Measurements from ENCODE around the gene TSPAN4. TPM values are rescaled to one million over a fixed set of nuclear protein-coding genes. Genes with fewer than 3 reads are reported as not detected.
A peak's percentile ranks its signal among the peaks of the same experiment; 100 is the strongest.

Gene TSPAN4
- total and polyA plus RNA-seq, 2 donors (not counting 1 experiment from before 2014, with no cell fraction given) = 2.9 to 7.4 TPM

DNA sequence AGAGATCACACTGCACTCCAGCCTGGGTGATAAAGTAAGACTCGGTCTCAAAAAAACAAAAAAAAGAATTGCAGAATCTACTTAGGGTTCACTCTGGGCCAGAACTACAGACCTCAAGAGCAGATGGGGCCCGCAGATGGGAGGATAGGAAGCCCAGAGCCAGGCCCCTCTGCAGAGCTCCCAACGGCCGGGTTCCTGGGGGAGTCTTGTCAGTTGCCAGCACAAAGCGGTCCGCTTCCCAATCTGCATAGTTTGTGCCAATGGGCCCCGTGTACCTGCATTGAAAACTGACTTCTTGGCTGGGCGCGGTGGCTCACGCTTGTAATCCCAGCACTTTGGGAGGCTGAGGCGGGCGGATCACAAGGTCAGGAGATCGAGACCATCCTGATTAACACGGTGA, 69.6 kb downstream of the TSPAN4 start:
- H2AFZ ChIP-seq (ENCODE audit: insufficient read depth, low read depth, low read length, poor library complexity, severe bottlenecking) = no peak overlapping the region
- no peak overlapping the region for H3K4me2 ChIP-seq (replicated peaks; ENCODE audit: low read depth, low read length, poor library complexity, severe bottlenecking)
- peak overlapping the region; percentile 92 for H3K4me3 Mint-ChIP-seq
- TF ChIP-seq CTCF (IDR thresholded peaks at IDR 0.05) (no peak), EZH2 (IDR thresholded peaks at IDR 0.05; ENCODE audit: borderline replicate concordance, insufficient read depth, low read depth, low read length, poor library complexity, severe bottlenecking) (no peak)
- H3K79me2 ChIP-seq (ENCODE audit: control insufficient read depth, insufficient read depth, low read length) = peaks cover 22% of the 10 kb centered on the region
- H3K9ac ChIP-seq (ENCODE audit: low read length) = no peak overlapping the region
- peaks cover 10% of the 10 kb centered on the region for H4K20me1 ChIP-seq (ENCODE audit: control insufficient read depth, insufficient read depth, low read length, poor library complexity, severe bottlenecking)
- H3K27ac Mint-ChIP-seq = no peak overlapping the region
- H3K27ac ChIP-seq (ENCODE audit: low read length in 2 of 2) = no peak overlapping the region
- intact Hi-C loops (cut with micrococcal nuclease) = no loop called here
- H3K4me1 Mint-ChIP-seq = peaks cover 25% of the 10 kb centered on the region
- CTCF ChIA-PET = no interaction called here
- WGBS (ENCODE audit: insufficient coverage) = 98% methylated on average over 11 of the region's 14 CpGs
- no peaks in the 10 kb centered on the region for H3K9me3 Mint-ChIP-seq (ENCODE audit: insufficient read depth)
- POLR2A ChIA-PET = interaction anchor here (2.7 kb wide), 1 partner anchor 13 kb away, joined by 15 read pairs; the partner anchor contains the start of gene AP2A2
- H3K4me1 ChIP-seq (ENCODE audit: control insufficient read depth in 2 of 2, insufficient read depth in 2 of 2, low read length in 2 of 2) = peaks cover 3 to 23% of the 10 kb centered on the region in 2 donors
- no peaks in the 10 kb centered on the region for H3K27me3 Mint-ChIP-seq
- H3K36me3 ChIP-seq (replicated peaks in 1 of 2; ENCODE audit: control extremely low read depth in 1 of 2, control insufficient read depth in 1 of 2, extremely low read depth in 1 of 2, insufficient read depth in 2 of 2, low read length in 1 of 2) = no peaks in the 10 kb centered on the region
- H3K4me3 ChIP-seq (ENCODE audit: control extremely low read depth in 1 of 5, extremely low read depth in 1 of 5, insufficient read depth in 1 of 5, low read depth in 2 of 5, low read length in 4 of 5) = no peak overlapping the region
- no peaks in the 10 kb centered on the region for H3K27me3 ChIP-seq (replicated peaks in 1 of 4; ENCODE audit: control extremely low read depth in 1 of 4, control insufficient read depth in 3 of 4, insufficient read depth in 4 of 4, low read length in 3 of 4)
- DNase-seq = no peak
- no peak for ATAC-seq (ENCODE audit: low read depth)
- no peaks in the 10 kb centered on the region for H3K9me3 ChIP-seq (ENCODE audit: control extremely low read depth in 1 of 3, control insufficient read depth in 2 of 3, insufficient read depth in 1 of 3, low read length in 2 of 3)

DNA sequence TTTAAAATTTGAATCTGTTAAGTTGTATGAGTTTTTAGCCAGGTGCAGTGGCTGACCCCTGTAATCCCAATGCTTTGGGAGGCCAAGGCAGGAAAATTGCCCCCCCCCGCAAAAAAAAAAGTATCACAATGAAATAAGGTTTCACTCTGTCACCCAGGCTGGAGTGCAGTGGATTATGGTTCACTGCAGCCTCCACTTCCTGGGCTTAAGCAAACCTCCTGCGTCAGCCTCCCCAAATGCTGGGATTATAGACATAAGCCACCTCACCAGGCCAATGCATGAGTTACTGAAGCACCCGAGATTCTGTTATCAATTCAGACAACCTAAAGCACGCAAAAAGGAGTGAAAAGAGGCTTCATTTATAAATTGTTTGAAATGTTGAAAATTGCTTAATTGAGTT, 70.4 kb downstream of the TSPAN4 start:
- H3K4me3 Mint-ChIP-seq = no peak overlapping the region
- H4K20me1 ChIP-seq (ENCODE audit: control insufficient read depth, insufficient read depth, low read length, poor library complexity, severe bottlenecking) = peaks cover 3% of the 10 kb centered on the region
- 100% methylated on average over 2 of the region's 4 CpGs for WGBS (ENCODE audit: insufficient coverage)
- peaks cover 20% of the 10 kb centered on the region for H3K79me2 ChIP-seq (ENCODE audit: control insufficient read depth, insufficient read depth, low read length)
- no peak overlapping the region for H3K27ac ChIP-seq (ENCODE audit: low read length in 2 of 2)
- peaks cover 3 to 20% of the 10 kb centered on the region in 2 donors for H3K4me1 ChIP-seq (ENCODE audit: control insufficient read depth in 2 of 2, insufficient read depth in 2 of 2, low read length in 2 of 2)
- ATAC-seq (ENCODE audit: low read depth) (no peak), DNase-seq (no peak)
- no peak overlapping the region for H3K4me2 ChIP-seq (replicated peaks; ENCODE audit: low read depth, low read length, poor library complexity, severe bottlenecking)
- peaks cover 21% of the 10 kb centered on the region for H3K4me1 Mint-ChIP-seq
- no peak for TF ChIP-seq EZH2 (IDR thresholded peaks at IDR 0.05; ENCODE audit: borderline replicate concordance, insufficient read depth, low read depth, low read length, poor library complexity, severe bottlenecking)
- no peak for TF ChIP-seq CTCF (IDR thresholded peaks at IDR 0.05)
- no peak overlapping the region for H3K27ac Mint-ChIP-seq
- intact Hi-C loops (cut with micrococcal nuclease) = no loop called here
- no peak overlapping the region for H3K9ac ChIP-seq (ENCODE audit: low read length)
- no peaks in the 10 kb centered on the region for H3K36me3 ChIP-seq (replicated peaks in 1 of 2; ENCODE audit: control extremely low read depth in 1 of 2, control insufficient read depth in 1 of 2, extremely low read depth in 1 of 2, insufficient read depth in 2 of 2, low read length in 1 of 2)
- H2AFZ ChIP-seq (ENCODE audit: insufficient read depth, low read depth, low read length, poor library complexity, severe bottlenecking) = no peak overlapping the region
- no peaks in the 10 kb centered on the region for H3K9me3 ChIP-seq (ENCODE audit: control extremely low read depth in 1 of 3, control insufficient read depth in 2 of 3, insufficient read depth in 1 of 3, low read length in 2 of 3)
- H3K27me3 ChIP-seq (replicated peaks in 1 of 4; ENCODE audit: control extremely low read depth in 1 of 4, control insufficient read depth in 3 of 4, insufficient read depth in 4 of 4, low read length in 3 of 4) = no peaks in the 10 kb centered on the region
- H3K27me3 Mint-ChIP-seq = no peaks in the 10 kb centered on the region
- no peak overlapping the region for H3K4me3 ChIP-seq (ENCODE audit: control extremely low read depth in 1 of 5, extremely low read depth in 1 of 5, insufficient read depth in 1 of 5, low read depth in 2 of 5, low read length in 4 of 5)
- ChIA-PET POLR2A (interaction anchor here (2.7 kb wide), 1 partner anchor 12 kb away, joined by 15 read pairs; the partner anchor contains the start of gene AP2A2), CTCF (no interaction called here)
- H3K9me3 Mint-ChIP-seq (ENCODE audit: insufficient read depth) = no peaks in the 10 kb centered on the region
